Endothelial cell of umbilical vein (primary cell): ENCODE measurements around the gene ZNF232.
"Not testable (repeated sequence)": the region's sequence is repeated elsewhere in the genome, so short reads cannot be mapped to it uniquely, and the experiment has no call there.

Source experiments
- CTCF ChIP-seq, 2 donors: IDR thresholded peaks; 1 replicate in 1 of 2; 2 replicates in 1 of 2; pipeline ENCODE4 v1.5.1; 2011; ENCODE audit warnings: low read length in 2 of 2, mild to moderate bottlenecking in 2 of 2, moderate library complexity in 2 of 2, control low read depth in 1 of 2, inconsistent platforms in 1 of 2, low read depth in 1 of 2; ENCODE audit not compliant: insufficient read depth in 1 of 2; ENCODE audit errors: extremely low read depth in 1 of 2
- EZH2 ChIP-seq: IDR thresholded peaks from 2 replicates; pipeline ENCODE4 v1.6.1; 2012; ENCODE audit warnings: borderline replicate concordance, low read depth, mild to moderate bottlenecking, moderate library complexity, low read length, inconsistent platforms; ENCODE audit not compliant: severe bottlenecking
- MAX ChIP-seq: IDR thresholded peaks from 2 replicates; pipeline ENCODE4 v1.6.1; 2011; ENCODE audit not compliant: insufficient read depth, insufficient read length
- POLR2A ChIP-seq: IDR thresholded peaks from 2 replicates; pipeline ENCODE4 v1.6.1; 2012; ENCODE audit warnings: low read depth, mild to moderate bottlenecking, control low read depth, low read length

GRCh38 chr17:5136580-5137412 lies 25.1 kb upstream of the ZNF232 start:
- not testable (repeated sequence) for TF ChIP-seq CTCF (IDR thresholded peaks at IDR 0.05; ENCODE audit: extremely low read depth in 1 of 2, insufficient read depth in 1 of 2, low read depth in 1 of 2, low read length in 2 of 2); EZH2; MAX; POLR2A
